OCI-LY1 (cell line): Measurements from ENCODE around the gene MIX23.
A peak's percentile ranks its signal among the peaks of the same experiment; 100 is the strongest.

ENCODE experiments used
- H2AFZ ChIP-seq: fragments of 200-600 bp; sonication (generic), shearing (Covaris generic); 2 replicates; pipeline ENCODE4 v1.6.0; 2014; ENCODE audit warnings: antibody characterized with exemption, mild to moderate bottlenecking, low read length
- H3F3A ChIP-seq: fragments of 200-600 bp; sonication (generic), shearing (Covaris generic); 2 replicates; pipeline ENCODE4 v1.6.0; 2014; ENCODE audit warnings: mild to moderate bottlenecking, antibody characterized with exemption, low read length, moderate library complexity; ENCODE audit not compliant: insufficient read depth
- H3K27ac ChIP-seq: fragments of 200-600 bp; sonication (generic); 2 replicates; pipeline ENCODE4 v1.5.1; 2014; ENCODE audit warnings: low read length, mixed run types, mild to moderate bottlenecking, low read depth; ENCODE audit not compliant: poor library complexity, severe bottlenecking
- H3K27me3 ChIP-seq: fragments of 200-600 bp; sonication (generic); 2 replicates; pipeline ENCODE4 v1.6.0; 2014; ENCODE audit warnings: antibody characterized with exemption, mild to moderate bottlenecking, low read length, moderate library complexity; ENCODE audit not compliant: insufficient read depth
- H3K36me3 ChIP-seq: fragments of 200-600 bp; sonication (generic); 2 replicates; pipeline ENCODE4 v1.6.1; 2014; ENCODE audit warnings: mild to moderate bottlenecking, antibody characterized with exemption, low read length, moderate library complexity, mixed read lengths; ENCODE audit not compliant: insufficient read depth
- H3K4me1 ChIP-seq: fragments of 200-600 bp; sonication (generic); 2 replicates; pipeline ENCODE4 v1.5.1; 2014; ENCODE audit warnings: mild to moderate bottlenecking, low read length, moderate library complexity; ENCODE audit not compliant: insufficient read depth, severe bottlenecking
- H3K4me2 ChIP-seq: fragments of 200-600 bp; sonication (generic), shearing (Covaris generic); 2 replicates; pipeline ENCODE4 v1.6.1; 2014; ENCODE audit warnings: low read length
- H3K4me3 ChIP-seq: fragments of 200-600 bp; sonication (generic); 2 replicates; pipeline ENCODE4 v1.5.1; 2014; ENCODE audit warnings: low read length, low read depth, mild to moderate bottlenecking, mixed read lengths; ENCODE audit not compliant: poor library complexity, severe bottlenecking
- H3K79me2 ChIP-seq: fragments of 200-600 bp; shearing (Covaris generic); 2 replicates; pipeline ENCODE4 v1.6.1; 2016; ENCODE audit warnings: mixed run types, low read length, mixed read lengths; ENCODE audit not compliant: insufficient read depth
- H3K9ac ChIP-seq: fragments of 200-600 bp; sonication (generic), shearing (Covaris generic); 2 replicates; pipeline ENCODE4 v1.6.1; 2014; ENCODE audit warnings: mild to moderate bottlenecking, low read length, mixed read lengths
- H3K9me2 ChIP-seq: fragments of 200-600 bp; sonication (generic), shearing (Covaris generic); 2 replicates; pipeline ENCODE4 v1.6.1; 2014; ENCODE audit warnings: low read depth, mild to moderate bottlenecking, low read length, mixed read lengths
- H3K9me3 ChIP-seq: fragments of 200-600 bp; shearing (Covaris generic); 2 replicates; pipeline ENCODE4 v1.6.1; 2014; ENCODE audit warnings: low read length, mixed read lengths
- H4K20me1 ChIP-seq: fragments of 200-600 bp; sonication (generic), shearing (Covaris generic); 2 replicates; pipeline ENCODE4 v1.6.0; 2016; ENCODE audit warnings: mild to moderate bottlenecking, low read length; ENCODE audit not compliant: insufficient read depth
- EZH2 ChIP-seq: fragments of 200-600 bp; sonication (generic), shearing (Covaris generic); IDR thresholded peaks from 2 replicates; pipeline ENCODE4 v1.8.0; 2017; ENCODE audit warnings: borderline replicate concordance, mixed run types, mild to moderate bottlenecking, antibody characterized with exemption, low read length, moderate library complexity, mixed read lengths
- TF ChIP-seq, protein P1 (sequence below): fragments of 200-600 bp; sonication (generic), shearing (Covaris generic); IDR thresholded peaks from 2 replicates; pipeline ENCODE4 v1.5.1; 2017; ENCODE audit warnings: mild to moderate bottlenecking, antibody characterized with exemption, low read length, moderate library complexity, mixed read lengths

MIX23 gene

DNA sequence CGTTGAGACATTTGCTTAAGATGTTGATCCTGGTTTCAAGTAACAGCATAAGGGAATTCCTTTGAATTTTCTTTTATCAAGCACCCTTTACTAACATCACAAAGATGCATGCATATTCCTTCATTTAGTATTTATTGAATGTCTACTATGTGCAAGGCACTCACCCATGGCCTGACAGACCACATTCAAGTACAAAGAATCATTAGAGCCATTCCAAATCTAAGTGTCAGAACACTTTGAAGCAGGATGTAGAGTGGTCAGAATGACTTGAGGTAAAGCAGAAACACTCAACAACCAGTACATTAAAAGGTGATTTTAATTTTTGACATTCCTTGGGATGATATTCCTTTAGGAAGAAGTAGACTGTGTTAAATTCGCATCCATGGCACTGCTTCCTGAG is 38.8 kb upstream of the MIX23 start:
- Histone ChIP-seq H2AFZ (no peak overlapping the region), H3K79me2 (no peaks in the 10 kb centered on the region; the same call in 1 of the 2 replicates), H3F3A (no peaks in the 10 kb centered on the region), H3K9ac (no peak overlapping the region), H3K9me3 (no peaks in the 10 kb centered on the region), H3K9me2 (no peaks in the 10 kb centered on the region), H3K4me3 (no peak overlapping the region), H3K36me3 (peaks cover 61% of the 10 kb centered on the region), H4K20me1 (no peaks in the 10 kb centered on the region), H3K27me3 (no peaks in the 10 kb centered on the region), H3K4me1 (peaks cover 10% of the 10 kb centered on the region), H3K27ac (no peak overlapping the region), H3K4me2 (no peak overlapping the region)
- TF ChIP-seq, protein P1, sequence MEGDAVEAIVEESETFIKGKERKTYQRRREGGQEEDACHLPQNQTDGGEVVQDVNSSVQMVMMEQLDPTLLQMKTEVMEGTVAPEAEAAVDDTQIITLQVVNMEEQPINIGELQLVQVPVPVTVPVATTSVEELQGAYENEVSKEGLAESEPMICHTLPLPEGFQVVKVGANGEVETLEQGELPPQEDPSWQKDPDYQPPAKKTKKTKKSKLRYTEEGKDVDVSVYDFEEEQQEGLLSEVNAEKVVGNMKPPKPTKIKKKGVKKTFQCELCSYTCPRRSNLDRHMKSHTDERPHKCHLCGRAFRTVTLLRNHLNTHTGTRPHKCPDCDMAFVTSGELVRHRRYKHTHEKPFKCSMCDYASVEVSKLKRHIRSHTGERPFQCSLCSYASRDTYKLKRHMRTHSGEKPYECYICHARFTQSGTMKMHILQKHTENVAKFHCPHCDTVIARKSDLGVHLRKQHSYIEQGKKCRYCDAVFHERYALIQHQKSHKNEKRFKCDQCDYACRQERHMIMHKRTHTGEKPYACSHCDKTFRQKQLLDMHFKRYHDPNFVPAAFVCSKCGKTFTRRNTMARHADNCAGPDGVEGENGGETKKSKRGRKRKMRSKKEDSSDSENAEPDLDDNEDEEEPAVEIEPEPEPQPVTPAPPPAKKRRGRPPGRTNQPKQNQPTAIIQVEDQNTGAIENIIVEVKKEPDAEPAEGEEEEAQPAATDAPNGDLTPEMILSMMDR = no peak

DNA sequence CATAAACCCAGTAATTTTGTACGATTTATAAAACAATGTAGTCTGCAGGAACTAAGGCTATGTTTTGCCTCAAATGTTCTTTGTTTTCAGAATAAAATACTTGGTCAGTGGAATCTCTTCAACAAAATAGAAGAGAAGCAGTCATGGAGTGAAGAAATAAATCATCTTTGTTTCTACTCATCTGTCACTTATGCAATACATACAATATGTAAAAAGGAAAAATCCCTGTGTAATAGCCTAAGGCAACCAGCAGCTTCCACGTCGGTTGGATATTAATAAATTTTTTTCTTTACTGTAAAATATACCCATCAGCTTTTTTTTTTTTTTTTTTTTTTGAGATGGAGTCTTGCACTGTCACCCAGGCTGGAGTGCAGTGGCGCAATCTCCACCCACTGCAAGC is 38.1 kb upstream of the MIX23 start:
- Histone ChIP-seq H3K4me3 (no peak overlapping the region), H3K9me2 (no peaks in the 10 kb centered on the region), H4K20me1 (no peaks in the 10 kb centered on the region), H3K4me2 (no peak overlapping the region), H3K79me2 (no peaks in the 10 kb centered on the region; the same call in 1 of the 2 replicates), H3K9me3 (no peaks in the 10 kb centered on the region), H3F3A (no peaks in the 10 kb centered on the region), H3K4me1 (peaks cover 12% of the 10 kb centered on the region), H3K27ac (no peak overlapping the region), H3K36me3 (peaks cover 54% of the 10 kb centered on the region), H2AFZ (no peak overlapping the region), H3K9ac (no peak overlapping the region), H3K27me3 (no peaks in the 10 kb centered on the region)
- TF ChIP-seq, protein P1 = no peak
- no peak for TF ChIP-seq EZH2

DNA sequence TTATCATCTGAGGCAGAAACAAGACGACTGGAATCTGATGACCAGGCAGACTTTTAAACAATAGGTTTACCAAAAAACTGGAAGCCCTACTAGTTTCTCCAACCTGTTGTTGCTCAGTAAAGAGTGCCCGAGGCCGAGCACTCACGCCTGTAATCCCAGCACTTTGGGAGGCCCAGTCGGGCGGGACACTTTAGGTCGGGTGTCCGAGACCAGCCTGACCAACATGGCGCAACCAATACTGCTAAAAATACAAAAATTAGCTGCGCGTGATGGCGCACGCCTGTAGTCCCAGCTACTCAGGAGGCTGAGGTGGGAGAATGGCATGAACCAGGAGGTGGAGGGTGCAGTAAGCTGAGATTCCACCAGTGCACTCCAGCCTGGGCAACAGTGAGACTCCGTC is 33.9 kb upstream of the MIX23 start:
- H3K4me1 ChIP-seq = peaks cover 44% of the 10 kb centered on the region
- no peaks in the 10 kb centered on the region for H3K27me3 ChIP-seq
- TF ChIP-seq, protein P1 = no peak
- no peak for TF ChIP-seq EZH2
- H3K9ac ChIP-seq = peak overlapping the region; percentile 89
- peak overlapping the region; percentile 84 for H3K4me3 ChIP-seq
- H4K20me1 ChIP-seq = no peaks in the 10 kb centered on the region
- peak overlapping the region; percentile 99 for H3K4me2 ChIP-seq
- no peaks in the 10 kb centered on the region for H3K9me2 ChIP-seq
- H3K9me3 ChIP-seq = no peaks in the 10 kb centered on the region
- H3K79me2 ChIP-seq = peaks cover 9% of the 10 kb centered on the region
- H3K36me3 ChIP-seq = peaks cover 39% of the 10 kb centered on the region; the same call in 1 of the 2 replicates
- peaks cover 8% of the 10 kb centered on the region; the same call in 1 of the 2 replicates for H3F3A ChIP-seq
- H2AFZ ChIP-seq = no peak overlapping the region
- H3K27ac ChIP-seq = peak overlapping the region; percentile 91
